NK-92 treated with Interleukin-12 subunit alpha and Interleukin-12 subunit beta, amount 100 ng/mL, for 24 hours (cell line): Measurements from ENCODE around the gene GALNT18.

ENCODE experiments used
- DNase-seq: peaks from one replicate; lab custom pipeline; 2025; lab: John Stamatoyannopoulos, UW

GALNT18 gene

DNA sequence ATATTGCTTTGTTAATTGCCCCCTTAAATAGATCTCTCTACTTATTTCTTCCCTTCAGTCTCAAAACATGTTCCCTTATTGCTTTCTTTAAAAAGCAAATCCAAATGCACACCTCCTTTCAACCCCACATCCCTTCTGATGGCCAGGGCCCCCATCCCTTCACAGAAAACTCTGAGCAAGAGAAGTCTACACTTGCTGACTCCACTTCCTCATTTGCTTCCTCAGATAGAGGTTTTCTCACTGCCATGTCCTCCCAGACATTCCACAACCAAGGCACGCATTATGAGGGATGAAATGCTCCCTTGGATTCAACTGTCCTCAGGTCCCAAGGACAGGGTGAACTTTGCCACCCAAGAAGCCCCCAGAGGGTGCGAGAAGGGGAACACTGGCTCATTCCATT, 311.9 kb downstream of the GALNT18 start:
- DNase-seq: no peak

DNA sequence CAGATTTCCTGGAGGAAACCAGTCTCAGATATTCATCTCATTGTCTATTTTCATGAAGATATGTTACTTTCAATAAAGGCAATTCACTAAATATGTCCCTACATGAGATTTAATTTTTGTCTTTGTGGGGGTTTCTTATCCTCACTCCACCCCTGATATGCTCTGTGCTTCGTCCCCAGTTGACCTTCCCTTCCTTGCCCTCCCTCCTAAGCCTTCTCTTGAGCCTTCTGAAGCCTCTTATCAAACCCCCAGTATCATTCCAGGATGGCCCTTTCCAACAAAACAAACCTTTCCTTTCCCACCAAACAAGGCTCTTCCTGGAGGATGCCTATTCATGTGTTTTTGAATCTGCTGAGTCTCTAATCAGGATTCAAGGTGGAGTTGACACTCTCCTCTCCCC, 313.6 kb downstream of the GALNT18 start:
- no peak for DNase-seq

DNA sequence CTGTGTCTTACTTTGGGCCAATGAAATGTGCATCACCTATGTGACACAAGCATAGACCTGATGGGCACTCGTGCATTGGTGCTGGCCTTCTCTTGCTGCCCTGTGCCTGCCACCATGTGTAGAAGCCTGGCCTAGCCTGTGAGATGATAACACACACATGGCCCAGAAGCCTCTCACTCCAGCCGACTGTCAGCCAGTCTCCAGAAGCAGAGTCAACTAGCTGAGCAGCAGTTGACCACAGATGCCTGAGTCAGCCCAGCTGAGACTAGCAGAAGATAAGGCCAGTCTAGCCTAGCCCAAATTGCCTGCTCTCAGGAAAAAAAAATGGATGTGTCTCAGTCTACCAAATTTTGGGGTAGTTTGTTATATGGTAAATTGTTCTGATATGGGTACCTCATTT, 314.9 kb downstream of the GALNT18 start:
- DNase-seq: no peak

DNA sequence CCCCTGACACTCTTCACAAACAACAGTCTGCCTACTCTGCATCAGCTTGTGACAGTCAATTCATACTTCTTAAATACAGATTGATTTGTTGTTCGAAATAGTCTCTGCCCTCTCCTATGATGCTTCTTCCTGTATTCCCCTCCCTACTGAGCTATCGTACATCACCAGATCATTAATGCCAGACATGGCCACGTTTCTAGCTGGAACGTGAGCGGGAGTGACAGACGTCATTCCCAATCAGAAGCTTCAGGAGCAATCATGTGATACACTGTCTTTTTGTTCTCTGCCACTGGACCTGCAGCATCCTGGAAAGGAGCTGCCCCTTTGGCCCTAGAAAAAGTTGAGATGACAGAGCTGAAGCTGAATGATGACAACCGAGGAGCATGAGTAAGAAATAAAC, 317.3 kb downstream of the GALNT18 start:
- no peak for DNase-seq

DNA sequence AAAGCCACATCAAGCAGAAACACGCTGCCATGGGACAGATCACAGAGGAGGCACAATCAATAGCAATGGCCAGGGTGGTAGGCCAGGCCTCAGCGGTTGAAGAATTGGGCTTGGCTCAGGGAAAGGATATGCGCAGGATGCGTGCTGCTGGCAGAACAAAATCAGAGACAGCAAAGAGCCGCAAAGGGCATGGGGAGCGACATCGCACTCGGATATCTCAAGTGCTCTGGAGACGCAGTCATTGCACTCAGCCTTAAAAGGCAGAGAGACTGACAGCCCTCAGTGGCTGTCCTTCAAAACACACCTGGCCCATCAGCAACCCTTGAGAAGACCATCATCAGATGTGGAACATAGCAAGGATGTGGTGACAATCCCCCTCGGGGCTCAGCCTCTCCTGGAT, 319.2 kb downstream of the GALNT18 start:
- DNase-seq: no peak

DNA sequence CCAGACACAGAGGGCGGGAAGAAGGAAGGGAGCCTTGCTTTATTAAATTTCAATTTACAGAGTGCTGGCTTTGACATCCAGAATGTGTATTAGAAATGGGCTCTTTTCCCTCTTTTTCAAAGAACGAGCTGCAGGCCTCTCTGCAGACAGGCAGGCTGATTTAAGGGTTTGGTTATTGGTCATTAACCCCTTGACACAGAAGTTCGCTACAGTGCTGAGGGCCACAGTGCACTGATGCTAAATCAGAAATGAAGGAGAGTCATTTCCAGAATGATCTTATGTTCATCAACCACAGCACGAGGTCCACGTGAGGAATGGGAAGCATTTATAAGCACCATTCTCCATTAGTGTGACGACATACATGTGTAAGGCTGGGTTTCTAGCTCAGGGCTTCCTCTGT, 320.6 kb downstream of the GALNT18 start:
- no peak for DNase-seq

DNA sequence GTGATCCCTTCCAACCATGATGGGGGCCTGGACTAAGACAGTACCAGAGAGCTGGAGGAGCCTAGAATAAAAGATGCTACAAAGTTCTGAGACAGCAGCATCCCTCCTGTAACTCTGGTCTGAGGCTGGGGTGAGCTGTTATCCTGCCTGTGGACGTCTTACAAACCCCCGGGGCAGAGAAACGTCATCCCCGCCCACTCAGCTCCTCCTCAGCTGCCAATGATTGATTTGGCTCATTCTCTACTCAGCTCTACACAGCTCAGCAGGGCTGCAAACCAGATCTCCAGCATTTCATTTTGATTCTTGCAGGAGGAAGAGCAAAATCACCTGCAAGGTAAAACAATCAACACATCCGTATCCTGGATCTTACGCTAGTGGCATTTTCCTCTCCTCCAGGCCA, 324.2 kb downstream of the GALNT18 start:
- no peak for DNase-seq

DNA sequence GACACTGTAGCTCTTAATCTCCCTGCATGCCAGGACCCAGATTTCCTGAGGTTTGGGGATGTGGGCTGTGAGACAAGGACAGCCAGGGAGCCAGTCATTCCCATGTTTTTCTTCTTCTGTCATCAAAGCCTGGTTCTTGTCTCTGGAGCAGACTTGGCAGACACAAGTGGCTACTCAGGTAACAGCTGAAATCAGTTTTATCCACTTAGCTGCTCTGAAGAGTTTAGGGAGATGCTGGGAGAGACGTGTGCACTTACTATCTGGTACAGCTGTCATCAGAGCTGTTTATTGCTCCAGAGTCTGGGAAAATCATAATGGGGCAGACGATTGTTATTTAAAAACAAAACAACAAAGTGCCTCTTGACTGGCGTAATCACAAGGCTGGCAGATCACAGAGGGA, 325.4 kb downstream of the GALNT18 start:
- DNase-seq: no peak

DNA sequence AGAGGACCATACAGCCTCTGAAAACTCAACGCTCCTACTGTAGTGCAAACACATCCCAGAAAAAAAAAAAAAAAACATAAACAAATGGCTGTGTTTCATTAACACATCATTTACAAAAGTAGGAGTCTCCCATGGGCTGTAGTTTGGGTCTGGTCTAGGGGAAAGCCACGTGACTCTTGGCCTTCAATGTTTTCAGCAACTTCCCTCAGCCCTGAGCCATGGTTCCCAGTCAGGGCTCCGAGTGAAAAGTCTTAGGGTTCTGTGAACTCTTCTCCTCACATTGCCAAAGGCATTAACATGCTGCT, 327.3 kb downstream of the GALNT18 start:
- DNase-seq: no peak

DNA sequence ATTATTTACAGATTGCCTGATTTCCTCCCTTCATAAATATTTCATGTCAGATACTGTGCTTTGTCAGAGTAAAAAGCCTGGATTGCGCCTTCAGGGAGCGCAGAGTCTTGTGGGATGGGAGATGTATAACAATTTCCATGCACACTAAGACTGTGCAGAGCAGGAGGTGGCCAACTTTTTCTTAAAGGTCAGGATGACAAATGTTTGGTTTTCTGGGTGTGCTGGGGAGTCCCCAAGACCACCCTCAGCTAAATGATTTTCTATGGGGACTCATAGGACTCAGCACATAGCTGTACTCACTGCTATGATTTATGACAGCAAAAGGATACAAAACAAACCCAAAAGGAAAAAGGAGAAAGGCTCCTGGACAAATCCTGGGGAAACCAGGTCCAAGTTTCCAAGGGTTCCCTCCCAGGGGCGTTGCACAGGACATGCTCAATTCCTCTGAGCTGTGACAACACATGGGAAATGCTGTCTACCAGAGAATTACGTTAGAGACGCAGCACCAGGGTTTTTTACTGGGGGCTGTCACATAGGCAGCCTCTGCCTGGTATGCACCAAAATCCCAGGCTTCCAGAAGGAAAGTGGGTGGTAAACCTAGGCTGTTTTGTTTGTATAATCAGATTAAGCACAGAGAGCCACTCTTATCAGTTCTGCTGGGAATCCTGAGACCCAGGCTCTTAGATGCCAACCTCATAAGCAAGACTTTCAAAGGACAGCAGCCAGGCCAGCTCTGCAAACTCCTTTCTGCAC, 327.8 kb downstream of the GALNT18 start:
- no peak for DNase-seq

DNA sequence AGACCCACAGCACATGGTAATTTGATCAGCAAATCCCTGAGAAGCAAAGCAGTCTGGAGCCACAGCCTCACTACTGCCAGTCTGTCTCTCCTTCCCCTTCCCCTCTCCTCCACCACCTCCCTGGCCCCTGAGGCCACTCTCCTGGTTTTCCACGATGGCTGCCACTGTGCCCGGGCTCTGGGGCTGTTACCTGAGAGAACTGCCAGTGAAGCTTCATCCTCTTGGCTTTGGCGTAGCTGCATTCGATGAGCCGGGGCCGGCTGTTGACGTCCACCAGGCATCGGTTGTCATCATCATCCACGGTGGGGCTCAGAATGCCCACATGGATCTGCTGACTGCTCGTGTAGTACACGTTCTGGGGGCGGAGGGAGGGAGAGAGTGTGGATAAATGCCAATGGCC, 329.0 kb downstream of the GALNT18 start:
- no peak for DNase-seq

DNA sequence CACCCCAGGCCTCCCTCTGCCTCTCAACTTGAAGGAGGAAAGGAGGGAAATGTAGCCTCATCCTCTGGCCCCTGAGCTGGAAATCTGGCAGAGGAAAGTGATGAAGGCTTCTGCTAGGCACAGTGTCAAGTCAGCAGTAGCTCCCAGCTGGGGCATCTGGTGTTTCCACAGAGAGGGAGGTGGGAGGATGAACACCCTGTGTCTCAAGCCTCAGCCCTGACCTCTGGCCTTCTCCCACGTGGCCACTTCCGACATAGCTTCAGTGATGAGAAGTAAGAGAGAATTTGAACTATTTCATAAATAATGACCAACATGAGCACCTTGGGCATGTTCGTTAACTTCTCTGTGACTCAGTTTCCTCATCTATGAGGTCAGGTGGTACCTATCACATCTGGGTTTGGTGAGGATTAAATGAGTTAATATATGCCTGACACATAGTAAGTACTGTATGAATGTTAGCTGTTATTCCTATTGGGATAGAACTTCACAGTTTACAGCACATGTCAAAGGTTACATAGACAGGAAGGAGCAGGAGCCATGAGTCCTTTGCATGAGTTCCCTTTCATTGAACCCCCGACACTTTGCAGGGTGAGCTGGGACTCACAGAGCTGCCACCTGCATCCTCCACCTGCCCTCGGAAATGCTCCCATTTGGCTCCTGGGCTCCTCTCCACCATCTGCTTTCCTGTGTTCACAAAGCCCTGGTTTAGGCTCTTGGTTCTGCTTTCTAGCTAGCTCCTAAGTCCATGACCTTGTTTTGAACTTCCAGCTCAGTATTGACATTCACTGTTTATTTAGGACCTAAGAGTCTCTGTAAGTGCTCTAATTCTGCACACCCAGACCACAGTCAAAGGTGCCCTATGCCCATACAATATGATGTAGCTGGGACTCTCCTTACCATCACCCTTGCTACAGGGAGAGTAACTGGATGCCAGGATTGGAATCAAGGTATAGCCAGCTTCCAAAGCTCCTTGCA, 330.5 kb downstream of the GALNT18 start:
- DNase-seq: no peak

DNA sequence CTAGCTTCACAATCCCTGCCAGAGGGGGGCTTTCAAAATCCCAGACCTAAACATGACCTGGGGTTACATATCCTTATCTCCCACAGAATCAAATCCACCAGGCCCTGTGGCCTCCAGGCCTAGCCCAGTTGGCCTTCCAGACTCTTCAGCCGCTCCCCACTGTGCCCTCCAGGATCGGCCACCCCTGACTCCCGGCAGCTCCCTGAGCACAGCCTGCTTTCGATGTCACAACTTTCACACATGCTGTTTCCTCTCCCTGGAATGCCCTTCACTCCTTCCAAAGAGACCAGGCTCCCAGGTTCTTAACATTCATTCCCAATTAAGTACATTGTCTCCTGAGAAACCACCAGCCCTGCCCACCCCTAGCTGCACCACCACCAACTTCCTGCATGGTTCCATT, 331.5 kb downstream of the GALNT18 start:
- DNase-seq: no peak

DNA sequence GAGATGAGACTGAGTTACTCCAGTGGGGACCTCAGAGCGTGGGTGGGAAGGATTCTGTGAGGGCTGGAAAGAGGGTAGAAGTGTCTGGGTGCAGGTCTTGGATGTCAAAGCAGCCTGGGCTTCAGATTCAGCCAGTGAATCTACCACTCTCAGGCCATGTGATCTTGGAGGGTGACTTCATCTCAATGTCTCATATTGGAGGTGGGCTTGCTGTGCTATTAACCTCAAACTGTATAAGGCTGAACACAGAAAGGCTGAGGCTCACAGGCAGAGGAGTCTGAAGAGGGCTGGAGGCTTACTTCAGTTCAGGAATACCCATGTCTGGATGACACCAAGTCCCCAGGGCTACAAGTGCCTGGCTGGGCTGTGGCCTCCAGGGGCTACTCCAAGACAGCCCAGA, 332.1 kb downstream of the GALNT18 start:
- DNase-seq: no peak

DNA sequence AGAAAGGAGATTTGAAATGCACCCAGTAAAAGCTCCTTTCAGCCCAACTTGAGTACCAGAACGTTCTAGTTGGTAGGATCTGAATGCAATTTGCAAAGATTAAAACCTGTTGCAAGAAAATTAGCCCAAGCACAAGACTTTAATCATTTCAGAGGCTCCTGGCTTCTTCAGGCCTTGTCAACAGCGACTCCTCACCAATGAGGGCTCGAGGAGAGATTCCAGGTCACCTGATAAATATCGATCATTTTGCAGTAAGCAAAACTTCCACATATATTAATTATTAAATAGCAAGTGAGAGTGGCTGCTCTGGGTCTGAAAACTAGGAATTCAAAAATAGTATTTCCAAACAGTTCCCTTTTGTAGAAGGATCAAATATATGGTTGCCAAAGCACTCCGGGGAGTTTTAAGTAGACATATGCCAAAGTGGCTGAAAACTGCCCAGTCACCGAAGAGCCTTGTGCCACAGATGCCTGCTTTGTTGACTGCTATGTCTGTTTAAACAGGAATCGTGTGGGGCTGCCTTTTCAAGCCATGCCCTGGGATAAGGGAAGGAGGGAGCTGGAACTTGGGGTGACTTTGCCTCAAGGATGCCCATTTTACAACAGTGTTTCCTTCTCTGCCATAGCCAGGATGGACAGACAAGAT, 332.7 kb downstream of the GALNT18 start:
- no peak for DNase-seq

DNA sequence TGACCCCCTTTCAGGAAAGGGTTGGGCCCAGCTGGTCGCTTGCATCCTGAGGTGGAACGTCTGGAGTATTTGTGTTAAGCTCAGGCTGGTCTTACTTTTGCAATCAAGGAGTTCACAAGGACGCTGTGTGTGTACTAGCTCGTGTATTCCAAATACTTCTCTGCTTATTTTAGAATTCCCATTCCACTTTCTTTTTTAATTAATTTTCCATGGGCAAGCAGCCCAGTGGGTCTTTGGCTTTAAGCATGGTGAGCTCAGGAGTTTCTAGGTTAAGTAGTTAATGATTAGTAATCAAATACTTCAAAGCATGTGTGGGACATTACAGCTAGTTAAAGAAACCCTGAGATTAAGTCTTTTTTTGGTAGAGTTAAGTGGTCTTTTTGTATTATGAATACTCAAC, 337.3 kb downstream of the GALNT18 start:
- DNase-seq: no peak

DNA sequence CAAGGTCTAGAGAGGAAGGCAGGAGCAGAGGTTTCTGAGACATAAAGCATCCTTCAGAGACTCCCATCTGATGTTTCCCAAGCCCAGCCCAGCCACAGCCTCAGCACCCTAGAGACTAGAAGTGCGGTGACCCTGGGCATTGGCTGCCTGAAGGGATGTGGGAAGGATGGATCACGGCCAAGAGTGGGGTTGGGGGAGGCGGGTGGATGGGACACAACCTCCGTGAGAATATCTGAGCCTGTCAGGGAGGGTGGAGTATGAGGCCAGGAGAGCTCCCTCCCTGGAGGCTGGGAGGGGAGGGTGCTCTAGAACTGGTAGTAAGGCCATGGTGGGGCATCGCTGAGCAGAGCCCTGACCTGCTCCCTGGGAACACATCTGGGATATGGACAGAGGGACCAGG, 340.2 kb downstream of the GALNT18 start:
- DNase-seq: no peak

DNA sequence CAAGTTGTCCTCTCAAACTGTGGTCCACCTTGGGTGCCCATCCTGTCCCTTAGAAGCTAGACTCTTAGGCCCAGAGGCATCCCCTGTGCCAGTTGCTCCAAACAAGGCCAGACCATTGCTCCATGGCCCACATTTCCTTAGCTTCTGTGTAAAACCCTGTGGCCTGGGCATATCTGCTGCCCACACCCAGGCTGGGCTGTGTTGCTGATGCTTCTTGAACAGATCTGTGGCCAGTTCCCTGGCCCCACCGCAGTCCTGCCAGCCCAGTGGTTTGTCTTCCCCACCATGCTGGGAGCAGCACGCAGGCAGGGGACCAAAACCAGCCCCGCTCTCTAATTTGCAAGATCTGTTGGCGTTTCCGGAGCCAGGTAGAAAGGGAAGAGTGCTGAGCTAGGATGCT, 341.0 kb downstream of the GALNT18 start:
- DNase-seq: no peak

DNA sequence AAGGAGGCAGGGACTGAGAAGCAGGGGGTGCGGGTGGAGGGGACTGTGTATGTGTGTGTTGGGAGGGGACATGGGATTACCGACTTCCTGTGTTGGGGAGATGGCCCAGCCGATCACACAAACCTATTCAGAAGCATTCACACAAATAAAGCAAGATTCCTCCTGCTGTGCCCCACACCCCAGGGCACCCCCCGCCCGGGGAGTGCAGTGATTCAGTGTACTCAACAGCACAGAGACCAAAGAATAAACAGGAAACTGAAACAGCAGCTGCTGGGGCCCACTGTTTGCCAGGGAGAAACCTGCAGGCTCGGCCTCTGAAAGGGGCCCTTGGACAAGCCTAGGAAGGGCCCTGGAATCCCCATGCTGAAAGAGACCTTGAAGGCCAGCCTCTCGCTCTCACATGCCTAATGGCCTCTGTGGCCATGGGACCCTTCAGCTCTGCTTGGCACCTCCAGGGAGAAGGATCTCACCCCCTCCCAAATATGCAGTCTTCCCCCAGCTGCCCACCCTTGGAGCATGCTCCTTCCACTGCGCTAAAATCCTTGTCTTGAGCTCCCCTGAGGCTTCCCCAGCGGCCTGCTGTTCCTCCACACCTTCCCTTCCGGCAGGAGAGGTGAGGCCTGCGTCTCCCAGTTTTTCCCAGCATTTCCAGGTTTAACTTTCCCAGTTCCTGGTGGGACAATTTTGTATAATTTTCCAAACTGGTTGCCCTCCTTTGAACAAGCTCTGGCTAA, 341.7 kb downstream of the GALNT18 start:
- no peak for DNase-seq

DNA sequence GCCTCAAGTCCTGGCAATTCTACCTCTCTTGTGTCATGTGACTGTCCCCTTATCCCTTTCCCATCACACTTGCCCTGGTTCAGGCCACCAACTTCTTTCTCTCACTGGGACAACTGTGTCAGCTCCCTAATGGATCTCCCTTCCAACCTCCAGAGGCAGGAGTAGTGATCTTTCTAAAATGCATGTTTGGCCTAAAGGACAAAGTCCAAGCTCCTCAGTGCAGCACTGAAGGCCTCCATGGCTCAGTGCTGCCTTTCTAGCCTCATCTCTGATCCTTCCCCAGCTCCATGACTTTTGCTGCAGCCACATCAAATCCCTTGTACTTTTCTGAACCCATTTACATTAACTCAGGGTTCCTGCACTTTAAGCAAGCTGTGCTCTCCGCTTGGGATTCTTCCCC, 349.6 kb downstream of the GALNT18 start:
- DNase-seq: no peak

DNA sequence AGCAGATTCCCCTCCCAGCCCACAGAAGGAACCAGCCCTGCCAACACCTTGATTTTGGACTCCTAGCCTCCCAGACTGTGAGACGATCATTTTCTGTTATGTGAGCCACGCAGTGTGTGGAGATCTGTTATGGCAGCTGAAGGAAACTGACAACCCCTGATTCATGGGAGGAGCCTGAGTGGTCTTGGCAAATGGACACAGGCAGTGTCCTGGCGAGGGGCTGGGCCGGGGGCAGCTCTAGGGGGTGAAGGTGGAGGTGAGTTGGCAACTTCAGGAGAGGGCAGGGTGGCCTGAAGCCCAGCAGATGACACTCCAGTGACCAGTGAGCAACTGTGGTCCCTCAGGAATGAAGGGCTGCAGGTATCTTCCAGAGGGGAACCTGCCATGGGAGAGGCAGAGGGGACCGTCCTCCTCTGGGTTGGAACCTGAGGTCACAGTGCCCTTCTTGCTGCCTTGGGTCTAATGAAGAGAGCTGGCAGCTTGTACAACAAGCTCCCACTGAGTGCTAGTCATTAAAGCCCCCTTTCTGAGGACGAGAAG, 351.5 kb downstream of the GALNT18 start:
- no peak for DNase-seq

DNA sequence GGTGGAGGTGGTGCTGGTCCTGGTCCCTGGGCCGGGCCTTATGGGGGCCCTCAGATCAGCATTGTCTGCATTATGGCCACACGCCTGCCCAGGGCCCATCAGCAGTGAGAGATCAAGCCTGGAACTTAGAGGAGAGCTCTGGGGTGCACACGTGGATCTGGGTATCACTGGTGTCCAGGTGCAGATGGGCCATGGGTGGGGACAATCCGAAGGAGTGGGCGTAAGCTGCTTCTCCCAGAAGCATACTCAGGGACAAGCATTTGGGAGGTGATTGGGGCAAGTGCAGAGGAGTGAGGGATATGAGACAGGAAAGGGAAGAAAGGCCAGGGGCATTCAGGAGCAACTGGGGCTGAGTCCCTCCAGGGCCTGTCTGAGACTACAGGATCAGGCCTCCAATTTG, 353.1 kb downstream of the GALNT18 start:
- DNase-seq: no peak
